H1 (cell line): Measurements from ENCODE around the gene CDT1. TPM values are rescaled to one million over a fixed set of nuclear protein-coding genes. Genes with fewer than 3 reads are reported as not detected.
A peak's percentile ranks its signal among the peaks of the same experiment; 100 is the strongest.

ENCODE experiments used
- CTCF ChIA-PET: fragments of 300-600 bp; sonication (Branson Sonifier 250); formaldehyde crosslinking; loops from one replicate; lab custom pipeline; 2021; ENCODE audit not compliant: partially characterized antibody; lab: Charles Lee
- POLR2A ChIA-PET: fragments of 300-600 bp; sonication (Branson Sonifier 250); formaldehyde crosslinking; loops from one replicate; lab custom pipeline; 2021; ENCODE audit warnings: inconsistent platforms; ENCODE audit not compliant: partially characterized antibody; lab: Charles Lee
- DNase-seq, 2 experiments: peaks; one replicate each; pipeline versions ENCODE4 v3.0.0 to v3.0.0-alpha.2; 2010 to 2022; ENCODE audit warnings: low spot score in 2 of 2, low read depth in 1 of 2, mixed read lengths in 1 of 2
- FAIRE-seq: peaks from 2 replicates; lab custom pipeline; 2011; peaks lifted over from hg19 to GRCh38; lab: Jason Lieb, UNC
- H2AFZ ChIP-seq: 2 replicates; pipeline ENCODE4 v1.8.1; 2012; ENCODE audit warnings: low read length, inconsistent platforms
- H2AK5ac ChIP-seq: 2 replicates; pipeline ENCODE4 v1.6.1; 2013; ENCODE audit warnings: low read depth, low read length
- H2BK120ac ChIP-seq: replicated peaks from 2 replicates; pipeline ENCODE3; 2013; ENCODE audit warnings: low read depth, low read length, inconsistent platforms
- H2BK12ac ChIP-seq: 2 replicates; pipeline ENCODE4 v1.6.1; 2013; ENCODE audit warnings: low read depth, low read length
- H2BK15ac ChIP-seq: 2 replicates; pipeline ENCODE4 v1.6.1; 2013; ENCODE audit warnings: low read length
- H2BK20ac ChIP-seq: 2 replicates; pipeline ENCODE4 v1.6.1; 2013; ENCODE audit warnings: low read length
- H2BK5ac ChIP-seq: 2 replicates; pipeline ENCODE4 v1.6.1; 2013; ENCODE audit warnings: low read depth, low read length
- H3K14ac ChIP-seq: 2 replicates; pipeline ENCODE4 v1.6.1; 2013; ENCODE audit warnings: inconsistent platforms; ENCODE audit not compliant: insufficient read length
- H3K18ac ChIP-seq: 2 replicates; pipeline ENCODE4 v1.6.1; 2013; ENCODE audit warnings: low read length; ENCODE audit errors: extremely low read depth
- H3K23ac ChIP-seq: 2 replicates; pipeline ENCODE4 v1.6.1; 2013; ENCODE audit warnings: inconsistent platforms; ENCODE audit not compliant: insufficient read length
- H3K23me2 ChIP-seq: 2 replicates; pipeline ENCODE4 v1.6.1; 2013; ENCODE audit warnings: low read depth, low read length
- H3K27ac ChIP-seq: 2 replicates; pipeline ENCODE4 v1.6.1; 2011; ENCODE audit warnings: low read depth, low read length, inconsistent platforms
- H3K27me3 ChIP-seq, 4 experiments: replicated peaks in 1 of 4; 1 replicate in 1 of 4; 2 replicates in 3 of 4; pipeline versions ENCODE4 v1.6.1 to v1.8.1; 2011 to 2013; ENCODE audit warnings: low read length in 3 of 4, mild to moderate bottlenecking in 3 of 4, inconsistent platforms in 2 of 4, mixed read lengths in 2 of 4, moderate library complexity in 1 of 4; ENCODE audit not compliant: control insufficient read depth in 3 of 4, insufficient read depth in 3 of 4; ENCODE audit errors: extremely low read depth in 1 of 4
- H3K36me3 ChIP-seq, 4 experiments: 2 replicates each; pipeline versions ENCODE4 v1.6.1 to v1.8.1; 2011 to 2013; ENCODE audit warnings: mild to moderate bottlenecking in 4 of 4, low read length in 3 of 4, moderate library complexity in 2 of 4, control low read depth in 1 of 4, inconsistent platforms in 1 of 4; ENCODE audit not compliant: insufficient read depth in 4 of 4, control insufficient read depth in 2 of 4
- H3K4ac ChIP-seq: replicated peaks from 2 replicates; pipeline ENCODE3; 2013; ENCODE audit warnings: low read length, low read depth, mixed read lengths, inconsistent platforms; ENCODE audit not compliant: insufficient read length
- H3K4me1 ChIP-seq, 4 experiments: replicated peaks in 1 of 4; 1 replicate in 1 of 4; 2 replicates in 3 of 4; pipeline versions ENCODE4 v1.6.1 to v1.8.1; 2011 to 2013; ENCODE audit warnings: low read length in 3 of 4, inconsistent platforms in 2 of 4, mixed read lengths in 1 of 4; ENCODE audit not compliant: insufficient read depth in 4 of 4, control insufficient read depth in 3 of 4
- H3K4me2 ChIP-seq, 2 experiments: 2 replicates each; pipeline versions ENCODE4 v1.6.1 to v1.8.1; 2011 to 2013; ENCODE audit warnings: low read depth in 2 of 2, low read length in 2 of 2, control low read depth in 1 of 2, inconsistent platforms in 1 of 2, mild to moderate bottlenecking in 1 of 2; ENCODE audit not compliant: insufficient read depth in 1 of 2
- H3K4me3 ChIP-seq, 4 experiments: fragments of 200-600, 300-600 bp in 1 of 4; sonication (generic), shearing (Covaris generic), sonication (Bioruptor Twin) in 1 of 4; 2 replicates each; pipeline versions ENCODE4 v1.5.1 to v1.8.1; 2011 to 2016; ENCODE audit warnings: low read length in 4 of 4, low read depth in 3 of 4, control low read depth in 2 of 4, inconsistent platforms in 2 of 4, mild to moderate bottlenecking in 2 of 4, mixed read lengths in 1 of 4, moderate library complexity in 1 of 4; ENCODE audit not compliant: insufficient read depth in 2 of 4; ENCODE audit errors: extremely low read depth in 1 of 4
- H3K56ac ChIP-seq: replicated peaks from 2 replicates; pipeline ENCODE3; 2013; ENCODE audit warnings: low read depth, mild to moderate bottlenecking, mixed read lengths, low read length, inconsistent platforms; ENCODE audit not compliant: insufficient read length
- H3K79me1 ChIP-seq: 2 replicates; pipeline ENCODE4 v1.6.1; 2013; ENCODE audit warnings: low read depth, low read length, control low read depth
- H3K79me2 ChIP-seq, 2 experiments: 2 replicates each; pipeline versions ENCODE4 v1.6.1 to v1.8.1; 2012 to 2013; ENCODE audit warnings: low read length in 2 of 2, mild to moderate bottlenecking in 2 of 2, inconsistent platforms in 1 of 2; ENCODE audit not compliant: insufficient read depth in 2 of 2, control insufficient read depth in 1 of 2
- H3K9ac ChIP-seq, 4 experiments: replicated peaks in 1 of 4; 1 replicate in 1 of 4; 2 replicates in 3 of 4; pipeline versions ENCODE4 v1.6.1 to v1.8.1; 2011 to 2013; ENCODE audit warnings: low read depth in 3 of 4, low read length in 3 of 4, control low read depth in 2 of 4, mild to moderate bottlenecking in 2 of 4, moderate library complexity in 2 of 4, inconsistent platforms in 1 of 4; ENCODE audit errors: extremely low read depth in 1 of 4
- H3K9me3 ChIP-seq, 2 experiments: 2 replicates each; pipeline versions ENCODE4 v1.6.1 to v1.8.1; 2012 to 2013; ENCODE audit warnings: mild to moderate bottlenecking in 2 of 2, moderate library complexity in 2 of 2, control low read depth in 1 of 2, inconsistent platforms in 1 of 2, low read depth in 1 of 2, low read length in 1 of 2, mixed read lengths in 1 of 2; ENCODE audit not compliant: insufficient read depth in 2 of 2
- H4K20me1 ChIP-seq, 2 experiments: replicated peaks in 1 of 2; 2 replicates each; pipeline versions ENCODE3 to v1.8.1; 2011 to 2013; ENCODE audit warnings: inconsistent platforms in 2 of 2, low read length in 2 of 2, mild to moderate bottlenecking in 1 of 2; ENCODE audit not compliant: insufficient read depth in 2 of 2, control insufficient read depth in 1 of 2
- H4K5ac ChIP-seq: 2 replicates; pipeline ENCODE4 v1.6.1; 2013; ENCODE audit warnings: low read length, low read depth, mixed read lengths, inconsistent platforms; ENCODE audit not compliant: insufficient read length
- H4K8ac ChIP-seq: 2 replicates; pipeline ENCODE4 v1.8.0; 2013; ENCODE audit warnings: mild to moderate bottlenecking, moderate library complexity, low read length, inconsistent platforms; ENCODE audit not compliant: insufficient read depth; ENCODE audit errors: extremely low read depth
- H4K91ac ChIP-seq: replicated peaks from 2 replicates; pipeline ENCODE3; 2013; ENCODE audit warnings: low read length, mixed read lengths, inconsistent platforms; ENCODE audit not compliant: insufficient read length
- BCL11A ChIP-seq, 2 experiments: IDR thresholded peaks; one replicate each; pipeline ENCODE4 v1.6.1; 2011; ENCODE audit warnings: low read depth in 2 of 2, low read length in 2 of 2, mild to moderate bottlenecking in 2 of 2
- SAP30 ChIP-seq: fragments of 300-600 bp; sonication (generic); IDR thresholded peaks from 2 replicates; pipeline ENCODE4 v1.7.1; 2012; ENCODE audit warnings: low read length, moderate library complexity, mild to moderate bottlenecking, inconsistent platforms; ENCODE audit not compliant: insufficient read depth, insufficient replicate concordance
- SP4 ChIP-seq: IDR thresholded peaks from 2 replicates; pipeline ENCODE4 v1.6.1; 2012; ENCODE audit warnings: low read length, inconsistent platforms
- WGBS, 2 experiments: shearing (Covaris generic) in 1 of 2; methylation state at CpG; one replicate each; pipeline versions ENCODE4 v1.1.6 to v1.1.7; 2013 to 2015; ENCODE audit warnings: low lambda C conversion rate in 2 of 2, mixed read lengths in 2 of 2, inconsistent platforms in 1 of 2, low coverage in 1 of 2, missing lambda C conversion rate in 1 of 2; ENCODE audit not compliant: insufficient replicate concordance in 2 of 2, insufficient coverage in 1 of 2, insufficient read length in 1 of 2; ENCODE audit errors: extremely low coverage in 1 of 2, missing lambda C conversion rate in 1 of 2; 5-methylcytosine and 5-hydroxymethylcytosine counted together
- polyA plus RNA-seq, 7 experiments: library from polyadenylated mRNA; depleted of rRNA in 3 of 7; stranded (reverse) in 5 of 7; unstranded in 2 of 7; fragments of >200 nt in 5 of 7; fragments of 200-250 nt in 2 of 7; gene quantifications; 1 replicate in 5 of 7; 2 replicates in 1 of 7; 4 replicates in 1 of 7; pipeline versions ENCODE4 v1.2.1 to v1.2.3, GENCODE V29; 2011 to 2013; ENCODE audit warnings: missing spikeins in 2 of 7, mixed read lengths in 2 of 7
- total RNA-seq: library from RNA; stranded (reverse); fragmentation: NEBNext Ultra II Directional; extraction: Animal tissue kit (Norgen Biotek cat#: 25700); gene quantifications from 2 replicates; pipeline ENCODE4 v1.2.1, GENCODE V29; 2021

The CDT1 gene
- total and polyA plus RNA-seq, 2 of the 8 experiments (the other 6 are each of a cell fraction or from before 2014, with no cell fraction given), result 76.7 to 95.4 TPM

DNA sequence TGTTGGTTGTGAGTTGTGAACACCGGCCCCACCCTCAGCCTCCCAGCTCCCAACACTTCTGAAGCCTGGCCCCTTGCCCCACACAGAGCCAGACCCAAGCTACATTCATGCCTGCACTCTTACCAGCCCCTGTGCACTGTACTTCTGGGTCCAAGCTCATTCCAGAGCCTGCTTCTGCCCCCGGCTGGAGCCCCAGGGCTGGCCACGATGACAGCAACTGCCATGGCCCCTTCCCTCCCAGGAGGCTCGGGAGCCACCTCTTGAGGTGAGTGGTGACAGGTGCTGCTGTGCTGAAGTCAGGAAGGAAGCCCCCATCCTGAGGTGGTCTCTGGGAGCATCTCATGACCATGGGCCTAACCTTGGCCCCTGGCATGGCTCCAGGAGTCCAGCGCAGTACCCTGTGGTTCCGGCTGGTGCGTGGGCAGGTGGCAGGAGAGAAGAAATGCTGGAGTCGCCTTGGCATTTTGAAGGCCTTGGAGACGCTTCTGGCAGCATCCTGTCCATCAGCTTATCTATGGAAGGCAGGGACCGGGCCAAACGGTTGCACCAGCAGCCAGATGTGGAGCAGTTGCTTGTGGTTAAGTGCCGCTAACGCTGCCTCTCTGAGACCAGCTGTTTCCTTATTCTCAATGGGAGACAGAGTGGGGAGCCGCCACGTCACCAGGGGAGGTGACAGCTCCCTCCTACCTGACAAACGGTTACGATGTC lies 3.9 kb upstream of the CDT1 start:
- H3K4me1 ChIP-seq, result peaks cover 0 to 7% (median 5%) of the 10 kb centered on the region in 4 experiments; a peak in 4 of 7 replicates
- CTCF ChIA-PET, result interaction anchor here (0.6 to 2.7 kb wide), 15 partner anchors 10 to 967 kb away, joined by 3 to 16 read pairs (median 5); partner anchors contain the start of gene TRAPPC2L
- no peak overlapping the region for H3K4me2 ChIP-seq
- FAIRE-seq (no peak), DNase-seq (no peak)
- peak overlapping the region; percentile 86; the same call in 1 of the 2 replicates for H2AK5ac ChIP-seq
- WGBS, 2 experiments, result 90% methylated on average over 16 of the region's 17 CpGs; no CpG with 5 or more reads in 1 of the 2 experiments
- H3K23me2 ChIP-seq, result peaks cover 7% of the 10 kb centered on the region; the same call in 1 of the 2 replicates
- no peak overlapping the region for H4K8ac ChIP-seq
- no peak overlapping the region for H2BK120ac ChIP-seq
- H2BK12ac ChIP-seq, result no peak overlapping the region
- no peak overlapping the region for H3K18ac ChIP-seq
- H3K27ac ChIP-seq, result no peak overlapping the region
- no peak overlapping the region for H3K14ac ChIP-seq
- H2BK5ac ChIP-seq, result no peak overlapping the region
- no peak overlapping the region for H3K23ac ChIP-seq
- no peak for TF ChIP-seq SAP30
- no peak for TF ChIP-seq BCL11A (IDR thresholded peaks at IDR 0.05; ENCODE audit: low read depth in 2 of 2, low read length in 2 of 2)
- TF ChIP-seq SP4, result no peak
- no peaks in the 10 kb centered on the region for H3K9me3 ChIP-seq
- no peak overlapping the region for H2AFZ ChIP-seq
- no peaks in the 10 kb centered on the region for H3K27me3 ChIP-seq
- H3K79me1 ChIP-seq, result peaks cover 5% of the 10 kb centered on the region
- POLR2A ChIA-PET, result interaction anchor here (0.9 to 5.3 kb wide), 8 partner anchors 9 to 39 kb away, joined by 3 to 66 read pairs (median 5); partner anchors contain the start of genes APRT and PIEZO1
- no peak overlapping the region for H4K91ac ChIP-seq
- peaks cover 0 to 7% of the 10 kb centered on the region in 2 experiments; a peak in 2 of 4 replicates for H3K79me2 ChIP-seq
- H2BK15ac ChIP-seq, result no peak overlapping the region
- no peak overlapping the region for H3K56ac ChIP-seq
- H3K36me3 ChIP-seq, result peaks cover 0 to 3% (median 1%) of the 10 kb centered on the region in 4 experiments; a peak in 2 of 8 replicates
- H2BK20ac ChIP-seq, result no peak overlapping the region
- H4K20me1 ChIP-seq, result peaks cover 0 to 4% of the 10 kb centered on the region in 2 experiments
- no peak overlapping the region for H3K4me3 ChIP-seq
- no peak overlapping the region for H4K5ac ChIP-seq
- no peak overlapping the region for H3K9ac ChIP-seq
- no peak overlapping the region for H3K4ac ChIP-seq
